NCI-H187 treated with DMSO at 0.1 percent for 48 hours (cell line): Measurements from ENCODE around the gene ZDHHC7.
"Not testable (repeated sequence)": the region's sequence is repeated elsewhere in the genome, so short reads cannot be mapped to it uniquely, and the experiment has no call there.

Source experiments
- DNase-seq: peaks from one replicate; lab custom pipeline; 2025; lab: John Stamatoyannopoulos, UW

Gene ZDHHC7

DNA sequence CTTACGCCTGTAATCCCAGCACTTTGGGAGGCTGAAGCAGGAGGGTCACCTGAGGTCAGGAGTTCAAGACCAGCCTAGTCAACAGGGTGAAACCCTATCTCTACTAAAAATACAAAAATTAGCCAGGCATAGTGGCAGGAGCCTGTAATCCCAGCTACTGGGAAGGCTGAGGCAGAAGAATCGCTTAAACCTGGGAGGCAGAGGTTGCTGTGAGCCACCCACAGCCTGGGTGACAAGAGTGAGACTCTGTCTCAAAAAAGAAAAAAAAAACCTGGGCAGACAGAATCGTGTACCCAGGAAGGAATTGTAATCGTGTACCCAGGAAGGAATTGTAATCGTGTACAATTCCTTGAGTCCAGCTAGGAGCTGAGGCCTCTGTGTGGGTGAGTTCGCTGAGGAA, 72.7 kb downstream of the ZDHHC7 start:
- not testable (repeated sequence) for DNase-seq

DNA sequence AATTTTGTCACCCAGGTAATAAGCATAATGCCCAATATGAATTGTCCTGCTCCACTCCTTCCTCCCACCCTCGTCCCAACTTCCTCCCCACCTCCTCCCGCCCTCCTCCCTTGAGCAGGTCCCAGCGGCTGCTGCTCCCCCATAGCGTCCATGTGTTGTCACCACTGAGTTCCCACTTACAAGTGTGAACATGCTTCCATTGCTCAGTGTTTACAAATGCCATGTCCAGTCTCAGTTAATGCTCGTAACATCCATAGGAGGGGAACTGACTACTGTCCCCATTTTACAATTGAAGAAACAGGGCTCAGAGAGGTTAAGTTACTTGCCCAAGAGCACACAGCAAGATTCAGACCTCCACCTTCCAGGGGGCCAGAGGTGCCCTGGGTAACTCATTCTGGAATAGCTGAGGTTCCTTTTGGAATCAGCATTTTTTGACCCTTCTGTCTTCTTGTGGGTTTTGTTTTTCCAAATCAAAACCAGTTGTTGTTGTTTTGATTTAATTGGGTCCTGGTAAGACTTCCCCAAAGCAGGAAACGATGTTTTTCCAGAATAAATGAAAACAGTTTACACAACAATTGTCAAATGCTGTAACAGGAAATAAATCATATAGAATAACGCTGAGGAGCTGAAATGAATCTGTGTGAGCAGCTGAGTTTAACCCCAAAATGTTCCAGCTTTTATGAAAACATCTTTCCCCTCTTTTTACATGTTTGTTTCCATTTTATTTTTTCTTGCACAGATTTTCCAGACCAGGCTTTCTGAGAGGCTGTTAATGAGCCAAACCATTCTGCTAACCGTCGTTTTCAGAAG, 73.9 kb downstream of the ZDHHC7 start:
- DNase-seq: no peak

DNA sequence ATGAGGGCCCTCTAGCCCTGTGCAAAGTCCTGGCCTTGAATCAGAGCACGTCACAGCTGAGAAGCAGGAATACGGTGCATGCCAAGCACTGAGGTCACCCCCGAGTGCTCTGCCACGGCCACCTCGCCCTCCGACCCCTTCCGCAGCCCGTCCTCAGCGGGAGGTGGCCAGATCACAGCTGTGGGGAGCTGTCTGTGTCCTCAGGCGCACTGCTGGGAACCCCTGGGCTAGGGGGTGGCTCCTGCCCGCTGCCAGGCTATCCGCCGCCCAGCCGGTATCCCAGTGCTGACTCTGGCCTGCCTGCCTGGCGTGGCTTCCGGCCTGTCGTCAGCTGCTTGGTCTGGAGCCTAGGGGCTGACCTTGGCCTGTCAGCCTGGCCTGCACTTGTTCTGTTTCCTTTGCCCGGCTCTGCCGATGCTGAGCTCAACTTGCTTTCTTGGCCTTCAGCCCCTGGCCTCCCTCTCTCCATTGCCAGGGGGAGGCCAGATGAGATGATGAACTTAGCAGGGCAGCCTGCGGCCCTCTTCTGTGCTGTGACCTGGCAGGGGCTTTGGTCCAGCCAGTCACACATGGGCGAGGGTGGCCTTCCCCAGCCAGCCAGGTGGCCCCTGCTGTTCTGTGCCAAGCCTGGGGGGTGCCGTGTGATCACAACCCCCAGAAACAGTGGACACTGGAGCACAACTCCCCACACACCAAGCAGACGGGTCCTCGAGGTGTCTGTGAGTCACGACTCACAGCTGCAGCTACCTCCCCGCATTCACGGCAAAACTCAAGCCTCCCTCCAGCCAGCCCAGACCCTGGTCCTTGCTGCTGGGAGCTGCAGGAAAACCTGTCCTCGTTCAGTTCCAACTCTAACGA, 77.3 kb downstream of the ZDHHC7 start:
- no peak for DNase-seq

DNA sequence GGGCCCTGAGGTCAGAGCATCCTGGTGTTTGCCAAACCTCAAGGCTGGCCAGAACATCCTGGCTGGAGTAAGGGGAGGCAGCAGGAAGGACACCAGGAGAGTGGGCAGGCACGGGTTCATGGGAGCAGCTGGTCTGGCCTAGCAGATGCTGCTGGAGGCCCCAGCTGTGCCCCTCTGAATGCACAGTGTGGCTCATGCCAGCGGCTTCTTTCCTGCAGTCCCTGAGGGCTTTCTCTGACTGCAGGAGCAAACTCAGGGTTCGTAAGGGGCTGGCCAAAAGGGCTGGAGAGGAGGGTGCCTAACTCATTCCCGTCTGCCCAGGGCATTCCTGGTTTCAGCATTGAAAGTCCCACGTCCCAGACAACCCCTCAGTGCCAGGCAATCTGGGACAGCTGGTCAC, 78.7 kb downstream of the ZDHHC7 start:
- no peak for DNase-seq

DNA sequence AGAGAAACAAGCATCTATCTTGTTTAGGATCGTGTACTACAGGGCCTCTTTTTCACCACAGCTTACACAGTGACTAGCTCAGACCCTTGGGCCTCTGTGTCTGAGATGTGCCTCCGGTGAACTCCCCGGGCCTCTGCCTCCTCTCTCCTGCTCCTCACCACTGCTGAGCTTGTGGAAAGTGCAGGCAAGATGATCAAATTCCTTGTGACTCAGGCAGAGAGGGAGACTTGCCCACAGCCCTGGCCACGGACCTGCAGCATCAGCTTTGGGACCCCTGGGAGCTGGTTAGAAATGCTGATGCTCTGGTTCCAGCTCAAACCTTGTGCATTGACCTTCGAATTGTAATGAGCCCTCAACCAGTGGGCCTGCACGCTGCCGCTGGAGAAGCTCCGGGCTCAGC, 79.8 kb downstream of the ZDHHC7 start:
- no peak for DNase-seq

DNA sequence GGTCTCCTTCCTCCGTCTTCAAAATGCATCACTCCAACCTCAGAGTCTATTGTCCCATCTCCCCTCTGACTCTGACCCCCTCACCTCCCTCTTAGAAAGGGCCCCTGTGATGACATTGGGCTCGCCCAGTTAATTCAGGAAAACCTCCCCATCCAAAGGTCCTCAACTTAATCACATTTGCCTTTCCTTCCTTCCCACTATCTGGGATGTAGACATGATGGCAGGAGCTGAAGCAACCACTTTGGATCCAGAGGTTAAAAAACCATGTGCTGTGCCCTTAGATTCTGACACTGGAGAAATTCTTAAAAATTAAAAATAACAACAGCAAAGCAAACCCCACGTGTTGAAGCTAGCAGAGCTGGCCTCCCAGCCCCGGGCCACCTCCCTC, 80.2 kb downstream of the ZDHHC7 start:
- DNase-seq: no peak

DNA sequence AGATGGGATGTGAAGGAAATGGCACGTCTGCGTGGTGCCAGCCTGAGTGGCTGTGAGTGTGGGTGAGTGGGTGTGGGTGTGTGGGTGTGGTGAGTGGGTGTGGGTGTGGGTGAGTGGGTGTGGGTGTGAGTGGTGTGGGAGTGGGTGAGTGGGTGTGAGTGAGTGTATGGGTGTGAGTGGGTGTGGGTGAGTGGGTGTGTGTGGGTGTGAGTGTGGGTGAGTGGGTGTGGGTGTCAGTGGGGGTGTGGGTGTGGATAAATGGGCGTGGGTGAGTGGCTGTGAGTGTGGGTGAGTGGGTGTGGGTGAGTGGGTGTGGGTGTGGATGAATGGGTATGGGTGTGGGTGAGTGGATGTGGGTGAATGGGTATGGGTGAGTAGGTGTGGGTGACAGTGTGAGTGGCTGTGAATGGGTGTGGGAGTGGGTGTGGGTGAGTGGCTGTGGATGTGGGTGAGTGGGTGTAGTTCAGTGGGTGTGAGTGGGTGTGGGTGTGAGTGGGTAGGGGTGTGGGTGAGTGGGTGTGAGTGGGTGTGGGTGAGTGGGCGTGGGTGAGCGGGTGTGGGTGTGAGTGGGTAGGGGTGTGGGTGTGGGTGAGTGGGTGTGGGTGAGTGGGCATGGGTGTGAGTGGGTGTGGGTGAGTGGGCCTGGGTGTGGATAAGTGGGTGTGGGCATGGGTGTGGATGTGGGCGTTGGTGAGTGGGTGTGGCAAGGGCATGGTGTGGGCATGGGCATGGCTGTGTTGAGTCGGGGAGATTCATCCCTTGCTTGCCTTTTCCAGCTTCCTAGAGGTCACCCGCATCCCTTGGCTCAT, 80.8 kb downstream of the ZDHHC7 start:
- DNase-seq: no peak

DNA sequence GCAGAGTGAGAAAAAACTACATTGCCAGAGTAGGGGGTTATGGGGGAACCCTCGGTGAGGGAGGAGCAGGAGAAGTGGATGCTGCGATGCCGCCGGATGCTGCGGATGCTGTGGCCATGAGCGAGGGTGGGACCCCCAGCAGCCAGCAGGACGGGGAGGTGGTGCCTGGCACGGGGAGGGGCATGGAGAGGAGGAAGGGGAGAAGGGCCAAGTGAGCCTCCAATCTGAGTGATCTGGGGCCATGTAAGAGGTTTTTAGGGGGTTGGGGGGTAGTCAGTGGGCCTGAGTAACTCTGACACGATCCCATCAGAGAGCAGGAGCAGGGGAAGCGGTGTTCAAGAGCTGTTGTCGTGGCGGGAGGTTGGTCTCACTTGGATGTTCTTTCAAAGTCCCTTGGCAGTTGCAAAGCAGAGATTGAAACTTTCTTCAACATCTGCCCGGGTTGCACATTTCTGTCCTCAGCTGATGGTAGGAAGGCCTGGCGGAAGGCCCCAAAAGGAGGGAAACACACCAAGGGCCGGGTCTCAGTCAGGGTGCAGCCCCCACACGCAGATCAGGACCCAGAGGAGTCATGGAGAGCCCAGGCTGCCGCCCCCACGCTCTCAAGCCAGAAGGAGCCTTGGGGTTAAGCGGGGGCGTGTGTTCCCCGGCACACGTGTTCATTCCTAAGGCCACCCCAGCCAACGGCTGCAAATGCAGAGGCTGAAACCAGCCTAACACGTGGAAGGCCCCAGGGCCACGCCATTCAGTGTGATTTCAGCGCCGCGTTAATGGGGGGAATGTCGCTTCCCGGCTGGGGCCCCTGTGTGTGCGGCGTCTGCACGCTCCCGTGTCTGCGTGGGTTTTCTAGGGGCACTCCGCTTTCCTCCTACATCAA, 81.7 kb downstream of the ZDHHC7 start:
- DNase-seq: no peak

DNA sequence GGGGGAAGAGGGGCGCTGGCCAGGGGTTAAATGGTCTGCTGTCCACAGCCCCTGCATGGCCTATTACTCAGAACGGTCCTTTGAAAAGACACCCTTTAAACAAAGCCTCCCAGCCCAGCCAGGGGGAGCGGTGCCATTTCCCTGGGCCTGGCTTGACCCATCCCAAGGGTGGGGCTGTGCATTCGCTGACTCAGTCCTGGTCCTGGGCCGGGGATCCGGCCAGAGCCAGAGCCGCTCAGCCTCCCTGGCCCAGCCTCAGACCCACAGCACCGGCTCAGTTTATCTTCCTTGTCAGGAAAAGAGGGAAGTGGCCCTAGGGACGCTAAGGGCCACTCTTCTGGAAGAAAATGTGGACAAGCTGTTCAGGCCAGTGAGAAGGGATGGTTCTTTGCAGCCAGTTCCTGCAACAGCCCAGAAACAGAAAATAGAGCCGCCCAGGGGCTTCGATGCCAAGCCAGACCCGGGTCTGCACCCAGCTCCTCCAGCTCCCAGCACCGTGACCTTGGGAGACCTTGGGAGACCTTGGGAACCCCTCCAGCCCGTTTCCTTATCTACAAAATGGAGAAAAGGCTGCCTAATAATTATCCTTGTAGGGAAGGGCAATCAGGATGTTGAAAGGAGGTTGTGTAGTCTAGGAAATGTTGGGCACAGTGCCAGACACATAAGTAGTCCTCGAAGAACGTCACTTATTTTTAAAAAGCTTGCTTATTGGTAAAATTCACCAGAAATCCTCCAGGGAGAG, 82.5 kb downstream of the ZDHHC7 start:
- DNase-seq: no peak

DNA sequence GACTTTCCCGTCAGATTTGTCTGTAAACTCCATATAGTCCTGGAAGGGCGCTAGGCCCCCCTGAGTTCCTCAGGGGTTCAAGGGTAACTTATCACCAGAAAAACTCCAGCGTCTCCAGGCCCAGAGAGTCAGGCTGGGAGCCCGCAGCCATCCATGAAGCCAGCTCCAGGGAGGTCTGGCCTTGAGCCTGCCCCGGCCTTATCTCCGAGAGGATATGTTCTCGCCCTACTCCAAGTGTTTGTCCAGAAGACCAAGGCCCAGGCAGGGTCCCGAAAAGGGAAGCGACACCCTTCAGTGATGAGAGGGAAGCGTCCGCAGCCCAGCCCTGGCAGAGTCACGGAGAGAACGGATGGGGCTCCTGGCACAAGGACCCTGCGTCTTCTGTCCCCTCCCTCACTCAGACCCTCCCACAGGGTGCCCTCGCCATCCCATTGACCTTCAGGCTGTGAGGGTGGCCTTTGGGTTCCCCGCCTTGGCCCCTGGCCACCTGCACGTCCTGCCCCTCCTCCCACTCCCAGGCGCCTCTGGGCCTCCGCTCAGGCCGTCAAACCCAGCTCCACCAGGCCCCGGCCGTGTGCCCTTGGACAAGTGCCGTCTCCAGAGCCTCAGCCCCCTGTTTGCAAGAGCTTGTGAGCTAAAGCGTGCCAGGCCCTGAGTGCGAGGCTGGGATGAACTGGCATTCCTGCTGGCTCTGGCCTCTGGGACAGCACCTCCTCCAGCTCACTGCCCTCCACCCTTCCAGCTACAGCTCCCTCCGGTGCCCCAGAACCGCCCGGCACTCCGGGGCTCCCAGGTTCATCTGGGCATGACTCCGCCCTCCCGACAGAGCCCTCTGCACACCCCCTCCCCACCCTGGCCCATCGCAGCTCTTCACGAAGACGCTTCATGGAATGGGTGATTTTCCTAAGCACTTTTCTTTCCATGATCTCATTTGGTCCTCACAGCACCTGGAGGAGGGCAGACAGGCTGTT, 83.4 kb downstream of the ZDHHC7 start:
- DNase-seq: no peak

DNA sequence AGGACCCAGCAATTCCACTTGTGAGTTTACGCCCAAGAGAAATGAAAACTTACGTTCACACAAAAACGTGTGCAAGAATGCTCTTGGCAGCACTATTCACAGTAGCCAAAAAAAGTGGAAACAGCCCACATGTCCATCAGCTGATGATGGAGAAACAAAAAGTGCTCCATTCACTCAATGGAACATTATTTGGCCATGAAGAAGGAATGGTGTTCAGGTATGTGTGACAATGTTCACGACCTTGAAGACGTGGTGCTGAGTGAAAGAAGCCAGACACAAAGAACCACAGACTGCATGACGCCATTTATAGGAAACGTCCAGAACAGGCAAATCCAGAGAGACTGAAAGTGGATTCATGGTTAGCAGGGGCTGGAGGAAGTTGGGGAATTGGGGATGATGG, 84.9 kb downstream of the ZDHHC7 start:
- DNase-seq: no peak

DNA sequence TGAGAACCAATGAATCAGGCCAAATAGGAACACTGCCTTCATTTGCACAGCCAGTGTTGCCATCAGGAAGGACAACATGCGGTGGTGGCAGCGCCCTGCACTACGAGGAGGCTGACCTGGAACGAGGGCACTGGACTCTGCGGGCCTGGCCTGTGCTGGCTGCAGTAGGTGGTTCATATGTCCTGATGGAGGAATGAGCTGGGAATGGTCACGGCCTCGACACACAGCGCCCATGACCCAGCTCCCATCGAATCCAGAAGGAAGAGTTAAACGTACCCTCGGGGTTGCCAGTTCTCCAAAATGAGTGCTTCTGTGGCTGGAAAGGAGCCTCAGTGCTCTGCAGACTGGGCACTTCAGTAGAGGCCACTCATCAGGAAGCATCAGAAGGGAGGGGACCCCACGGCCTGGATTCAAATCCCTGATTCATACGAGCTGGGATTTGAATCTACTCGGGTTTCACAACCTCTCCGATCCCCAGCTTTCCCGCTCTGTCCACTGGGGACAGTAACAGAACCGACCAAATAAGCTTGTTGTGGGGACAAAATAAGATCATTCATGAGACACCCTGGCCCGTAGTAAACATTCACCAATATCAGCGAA, 85.5 kb downstream of the ZDHHC7 start:
- DNase-seq: no peak

DNA sequence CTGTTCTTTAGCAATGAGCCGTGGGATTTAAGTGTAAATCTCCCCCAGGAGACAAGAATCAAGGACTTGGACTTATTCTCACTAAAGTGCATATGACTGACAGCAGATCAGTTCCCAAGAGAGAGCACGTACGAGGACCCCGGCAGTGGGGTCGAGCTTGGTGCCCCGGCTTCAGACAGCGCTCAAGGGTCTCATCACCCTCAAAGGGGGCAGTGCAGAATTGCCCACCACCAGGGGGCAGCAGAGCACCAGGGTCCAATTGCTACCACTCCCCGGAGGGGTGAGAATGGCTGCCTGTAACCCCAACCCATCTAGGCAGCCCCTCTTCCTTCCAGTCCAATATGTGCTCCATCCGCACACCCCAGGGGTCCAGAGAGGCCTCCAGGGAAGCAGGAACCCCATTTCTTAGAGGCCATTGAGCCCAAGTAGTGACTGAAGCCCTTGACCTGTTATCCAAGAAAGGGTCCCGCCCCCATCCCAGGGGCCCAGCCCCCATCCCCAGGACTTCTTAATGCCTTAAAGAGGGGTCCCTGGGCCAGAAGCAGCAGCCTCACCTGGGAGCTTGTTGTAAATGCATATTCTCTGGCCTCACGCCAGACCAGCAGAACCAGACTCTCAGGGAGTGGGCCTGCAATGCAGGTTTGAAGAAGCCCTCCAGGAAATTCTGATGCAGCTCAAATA, 86.1 kb downstream of the ZDHHC7 start:
- no peak for DNase-seq

DNA sequence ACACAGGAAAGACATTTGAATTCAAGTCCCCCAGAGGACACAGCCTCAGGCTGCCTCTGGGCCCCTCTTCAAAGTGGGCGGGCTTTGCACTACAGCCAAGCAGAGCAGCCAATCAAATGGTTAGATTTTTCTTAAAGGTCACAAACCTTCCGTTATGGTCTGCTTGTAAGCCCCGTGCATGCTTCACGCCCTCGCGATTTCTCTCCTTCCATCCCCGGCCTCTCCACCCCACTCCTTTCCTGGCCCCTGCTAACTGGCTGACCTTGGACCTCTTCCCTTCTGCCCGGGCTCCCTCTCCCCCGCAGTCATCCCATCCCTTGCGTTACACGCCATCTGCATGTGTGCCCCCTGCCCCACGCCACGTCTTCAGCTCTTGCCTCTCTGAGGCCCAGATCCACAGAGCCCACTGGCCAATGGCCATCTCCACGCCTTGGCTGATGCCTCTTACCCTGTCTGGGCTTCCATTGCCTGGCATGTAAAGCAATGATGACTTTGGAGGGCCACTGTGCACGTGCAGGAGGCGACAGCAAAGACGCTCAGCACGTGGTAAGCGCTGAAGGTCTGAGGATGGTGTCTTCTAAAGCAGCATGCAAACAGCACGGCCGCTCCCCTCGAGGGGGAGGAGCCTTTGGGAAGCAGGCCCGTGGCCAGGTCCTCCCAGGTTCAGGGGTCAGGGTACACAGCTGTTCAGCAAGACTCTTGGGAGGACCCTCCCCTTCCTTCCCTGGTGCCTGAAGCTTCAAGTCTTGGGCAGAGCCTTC, 86.8 kb downstream of the ZDHHC7 start:
- no peak for DNase-seq
